Breast epithelium (tissue), 3 donors: ENCODE results near the gene PDZD7.

ENCODE experiments used
- CTCF ChIP-seq, 3 donors: fragments of 450-650 bp; IDR thresholded peaks; one replicate each; pipeline ENCODE4 v1.5.1; 2016 to 2017; ENCODE audit warnings: antibody characterized with exemption in 3 of 3, mild to moderate bottlenecking in 3 of 3, moderate library complexity in 3 of 3
- POLR2AphosphoS5 ChIP-seq, 3 donors: sonication (generic); formaldehyde crosslinking; IDR thresholded peaks; one replicate each; pipeline ENCODE4 v1.6.1; 2017; ENCODE audit warnings: antibody characterized with exemption in 3 of 3

- TF ChIP-seq CTCF (IDR thresholded peaks at IDR 0.05): no peak
- no peak for TF ChIP-seq POLR2AphosphoS5 (IDR thresholded peaks at IDR 0.05)
Observed at GRCh38 chr10:101002456-101002855, 28.5 kb downstream of the PDZD7 start.
